Stimulated activated CD8-positive, alpha-beta memory T cell treated with anti-CD3 and anti-CD28 coated beads, Interleukin-7, amount 100 ng/mL, for 48 hours (primary cell): ENCODE data around the gene XPOT.
"Not testable (repeated sequence)": the region's sequence is repeated elsewhere in the genome, so short reads cannot be mapped to it uniquely, and the experiment has no call there.

Experiments
- DNase-seq, 2 donors: peaks; one replicate each; pipeline ENCODE4 v3.0.0-alpha.2; 2020; ENCODE audit warnings: low read depth in 1 of 2; ENCODE audit errors: extremely low read depth in 1 of 2

Gene XPOT, protein sequence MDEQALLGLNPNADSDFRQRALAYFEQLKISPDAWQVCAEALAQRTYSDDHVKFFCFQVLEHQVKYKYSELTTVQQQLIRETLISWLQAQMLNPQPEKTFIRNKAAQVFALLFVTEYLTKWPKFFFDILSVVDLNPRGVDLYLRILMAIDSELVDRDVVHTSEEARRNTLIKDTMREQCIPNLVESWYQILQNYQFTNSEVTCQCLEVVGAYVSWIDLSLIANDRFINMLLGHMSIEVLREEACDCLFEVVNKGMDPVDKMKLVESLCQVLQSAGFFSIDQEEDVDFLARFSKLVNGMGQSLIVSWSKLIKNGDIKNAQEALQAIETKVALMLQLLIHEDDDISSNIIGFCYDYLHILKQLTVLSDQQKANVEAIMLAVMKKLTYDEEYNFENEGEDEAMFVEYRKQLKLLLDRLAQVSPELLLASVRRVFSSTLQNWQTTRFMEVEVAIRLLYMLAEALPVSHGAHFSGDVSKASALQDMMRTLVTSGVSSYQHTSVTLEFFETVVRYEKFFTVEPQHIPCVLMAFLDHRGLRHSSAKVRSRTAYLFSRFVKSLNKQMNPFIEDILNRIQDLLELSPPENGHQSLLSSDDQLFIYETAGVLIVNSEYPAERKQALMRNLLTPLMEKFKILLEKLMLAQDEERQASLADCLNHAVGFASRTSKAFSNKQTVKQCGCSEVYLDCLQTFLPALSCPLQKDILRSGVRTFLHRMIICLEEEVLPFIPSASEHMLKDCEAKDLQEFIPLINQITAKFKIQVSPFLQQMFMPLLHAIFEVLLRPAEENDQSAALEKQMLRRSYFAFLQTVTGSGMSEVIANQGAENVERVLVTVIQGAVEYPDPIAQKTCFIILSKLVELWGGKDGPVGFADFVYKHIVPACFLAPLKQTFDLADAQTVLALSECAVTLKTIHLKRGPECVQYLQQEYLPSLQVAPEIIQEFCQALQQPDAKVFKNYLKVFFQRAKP

GRCh38 chr12:64403707-64404469, at the start of gene XPOT:
Gene XPOT, plus strand, starts transcription at chr12:64404392. Its CDS starts 5,644 bp downstream, at chr12:64410036.
- peak; percentile 90 to 94 for DNase-seq

DNA sequence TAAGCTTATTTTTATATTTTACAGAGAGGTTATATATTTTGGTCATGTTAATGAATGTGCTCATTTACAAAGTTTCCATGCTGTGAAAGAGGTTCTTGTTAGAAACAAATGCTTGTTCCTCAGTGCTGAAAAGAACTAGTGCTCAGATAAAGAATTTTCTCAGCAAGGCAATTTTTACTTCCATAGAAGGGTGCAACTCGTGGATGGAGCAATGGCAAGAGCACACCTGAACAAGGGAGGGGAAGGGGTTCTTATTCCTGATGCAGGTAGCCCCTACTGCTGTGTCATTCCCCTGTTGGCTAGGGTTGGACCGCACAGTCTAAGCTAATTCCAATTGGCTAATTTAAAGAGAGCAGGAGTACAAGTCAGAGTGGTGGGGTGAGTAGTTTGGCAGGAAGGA, 48.0 kb upstream of the XPOT start:
- not testable (repeated sequence) for DNase-seq

DNA sequence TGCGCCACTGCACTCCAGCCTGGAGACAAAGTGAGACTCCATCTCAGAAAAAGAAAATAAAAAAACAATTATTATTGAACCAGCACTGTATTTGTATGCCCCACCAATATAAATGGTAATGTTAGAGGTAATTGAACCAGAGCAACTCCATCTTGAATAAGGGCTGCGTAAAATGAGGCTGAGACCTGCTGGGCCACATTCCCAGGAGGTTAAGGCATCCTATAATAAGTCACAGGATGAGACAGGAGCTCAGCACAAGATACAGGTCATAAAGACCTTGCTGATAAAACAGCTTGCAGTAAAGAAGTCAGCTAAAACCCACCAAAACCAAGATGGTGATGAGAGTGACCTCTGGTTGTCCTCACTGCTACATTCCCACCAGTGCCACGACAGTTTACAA, 43.0 kb upstream of the XPOT start:
- DNase-seq, result not testable (repeated sequence)

DNA sequence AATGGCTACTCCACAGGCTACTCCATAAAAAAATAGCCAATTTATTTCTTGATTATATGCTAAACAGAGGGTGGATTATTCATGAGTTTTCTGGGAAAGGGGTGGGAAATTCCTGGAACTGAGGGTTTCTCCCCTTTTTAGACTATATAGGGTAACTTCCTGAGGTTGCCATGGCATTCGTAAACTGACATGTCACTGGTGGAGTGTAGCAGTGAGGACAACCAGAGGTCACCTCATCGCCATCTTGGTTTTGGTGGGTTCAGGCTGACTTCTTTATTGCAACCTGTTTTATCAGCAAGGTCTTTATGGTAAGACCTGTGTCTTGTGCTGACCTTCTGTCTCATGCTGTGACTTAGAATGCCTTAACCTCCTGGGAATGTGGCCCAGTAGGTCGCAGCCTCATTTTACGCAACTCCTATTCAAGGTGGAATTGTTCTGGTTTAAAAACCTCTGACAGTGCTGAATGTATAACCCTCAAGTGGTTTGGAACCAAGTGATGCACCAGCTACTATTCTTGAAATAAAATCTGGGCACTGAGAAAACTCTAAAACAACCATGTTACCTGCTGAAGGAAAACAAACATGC, 41.4 kb upstream of the XPOT start:
- DNase-seq, result no peak

DNA sequence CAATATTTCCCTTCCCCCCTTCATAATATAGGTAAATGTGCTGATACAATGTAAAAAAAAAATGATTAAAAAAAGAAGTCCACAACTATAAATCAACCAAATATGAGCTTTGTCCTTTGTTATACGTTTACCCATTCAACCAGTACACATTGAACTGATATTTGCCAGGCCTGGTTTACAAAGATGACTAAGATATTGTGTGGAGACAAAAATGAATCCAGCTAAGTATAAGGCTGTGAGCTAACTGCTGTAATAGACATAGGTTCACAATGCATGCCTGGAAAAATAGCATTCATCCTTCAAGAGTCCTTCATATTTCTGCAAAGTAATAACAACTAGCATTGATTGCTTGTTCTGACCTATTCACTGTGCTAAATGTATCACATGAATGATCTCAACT, 20.5 kb upstream of the XPOT start:
- DNase-seq, result no peak

DNA sequence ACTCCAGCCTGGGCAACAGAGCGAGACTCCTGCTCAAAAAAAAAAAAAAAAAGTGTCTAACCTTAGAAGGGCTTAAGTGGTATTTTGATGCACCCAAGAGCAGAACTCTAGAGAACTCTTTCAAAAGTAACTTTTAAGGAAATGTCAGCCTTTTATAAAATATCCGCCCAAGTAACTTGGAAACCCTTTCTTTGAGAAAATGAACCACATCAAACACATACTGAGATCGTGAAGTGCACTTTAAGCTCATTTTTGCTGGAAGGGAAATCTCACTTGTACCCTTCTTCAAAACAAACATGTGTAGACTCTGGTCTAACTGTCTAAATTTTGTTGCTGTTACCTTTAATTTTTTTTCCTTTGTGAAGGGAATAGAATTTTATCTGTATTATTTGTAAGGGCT, 19.2 kb upstream of the XPOT start:
- no peak for DNase-seq

- DNase-seq, result peak in 1 of 2 donors; percentile 36
Measured at GRCh38 chr12:64385468-64385867, 18.7 kb upstream of the XPOT start.

- DNase-seq, result no peak
Measured at GRCh38 chr12:64387197-64387816, 16.9 kb upstream of the XPOT start.

GRCh38 chr12:64389154-64389553, 15.0 kb upstream of the XPOT start:
- DNase-seq, result no peak

DNA sequence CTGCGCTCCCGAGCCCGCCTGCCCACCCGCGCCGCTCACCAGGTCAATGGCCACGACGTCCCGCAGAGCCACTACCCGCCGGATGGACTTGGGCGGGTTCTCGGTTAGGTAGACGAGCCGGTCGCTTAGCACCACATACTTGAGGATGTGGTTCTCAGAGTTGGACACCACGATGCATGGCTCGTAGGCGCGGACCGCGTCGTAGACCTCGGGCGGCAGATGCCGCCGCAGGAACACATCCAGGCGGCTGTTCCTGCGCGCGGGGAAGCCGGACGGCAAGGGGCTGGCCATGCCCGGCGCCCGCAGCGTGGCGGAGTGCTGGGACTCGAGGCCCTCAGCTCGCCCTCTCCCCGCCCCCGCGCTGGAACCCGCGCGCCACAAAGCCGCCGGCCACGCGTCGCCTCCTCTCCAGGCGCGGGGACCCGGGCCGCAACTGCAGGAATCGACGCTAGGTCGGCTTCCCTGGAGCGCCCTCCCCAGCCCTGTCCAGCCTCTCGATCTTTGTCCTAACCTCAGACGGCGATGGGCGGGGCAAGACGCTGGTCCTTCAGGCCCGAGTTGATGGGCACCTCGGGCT, 13.8 kb upstream of the XPOT start, which contains the start of gene C12orf56:
C12orf56 (minus strand) TSS at position 484 of the 577 bp plus-strand sequence; CDS start at position 291, 193 bp downstream.
- DNase-seq, result no peak

GRCh38 chr12:64392221-64392620, 12.0 kb upstream of the XPOT start:
- no peak for DNase-seq

DNA sequence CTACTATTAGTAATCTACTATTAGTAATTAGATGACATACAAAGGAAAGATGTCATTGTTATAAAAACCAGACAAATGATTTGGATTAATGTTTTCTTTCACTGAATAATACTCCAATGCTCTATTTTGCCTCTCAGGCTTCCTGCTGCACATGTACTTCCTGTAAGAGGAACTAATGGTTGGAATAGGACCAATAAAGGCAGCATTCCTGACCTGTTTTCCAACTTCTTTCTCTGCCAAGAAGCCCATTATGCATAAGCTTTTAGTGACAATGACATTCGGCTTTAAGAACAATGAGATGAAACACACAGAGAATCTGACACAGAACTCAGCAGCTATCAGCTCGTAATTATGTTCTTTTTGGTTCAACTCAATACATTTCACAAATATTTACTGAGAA, 8.5 kb upstream of the XPOT start:
- no peak for DNase-seq

- DNase-seq, result no peak
Measured at GRCh38 chr12:64400041-64400440, 4.2 kb upstream of the XPOT start.

- DNase-seq, result no peak
Measured at GRCh38 chr12:64402181-64402580, 2.0 kb upstream of the XPOT start.

DNA sequence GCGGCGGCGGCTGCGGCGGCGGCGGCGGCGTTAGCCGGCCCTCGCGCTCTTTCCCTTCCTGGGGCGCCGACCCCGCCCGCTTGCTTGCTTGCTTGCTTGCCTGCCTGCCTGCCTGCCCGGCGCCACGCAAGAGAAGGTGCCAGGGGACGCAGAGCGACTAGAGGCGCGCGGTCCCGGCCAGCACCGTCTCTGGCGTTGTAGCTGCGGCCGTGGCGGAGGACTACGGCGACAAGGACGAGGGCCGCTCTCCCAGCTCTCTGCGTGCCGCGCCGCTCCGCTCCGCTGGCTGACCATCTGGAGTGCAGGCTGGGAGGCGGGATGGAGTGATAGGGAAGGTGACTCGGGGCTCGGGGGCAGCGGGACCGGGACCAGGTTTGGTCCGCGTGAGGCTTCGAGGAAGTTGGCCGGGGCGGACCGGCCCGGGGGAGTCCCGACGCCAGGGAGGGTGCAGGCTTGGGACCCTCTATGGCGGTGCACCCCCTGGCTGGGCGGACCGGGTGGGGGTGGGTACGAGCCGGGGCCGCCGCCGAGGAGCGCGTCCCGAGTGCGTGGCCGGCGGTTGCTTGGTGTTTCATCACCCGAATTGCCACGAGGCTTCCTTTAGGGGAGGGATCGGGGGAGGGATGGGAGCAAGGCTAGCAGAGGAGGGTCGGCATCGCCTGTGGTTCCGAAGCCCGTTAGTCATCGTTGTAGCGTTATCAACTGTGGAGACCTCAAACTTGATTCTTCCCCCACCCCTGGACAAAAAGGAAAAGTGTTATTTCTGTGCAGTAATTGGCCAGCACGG, 471 bp downstream of the XPOT start:
- peak; percentile 59 to 65 for DNase-seq

DNA sequence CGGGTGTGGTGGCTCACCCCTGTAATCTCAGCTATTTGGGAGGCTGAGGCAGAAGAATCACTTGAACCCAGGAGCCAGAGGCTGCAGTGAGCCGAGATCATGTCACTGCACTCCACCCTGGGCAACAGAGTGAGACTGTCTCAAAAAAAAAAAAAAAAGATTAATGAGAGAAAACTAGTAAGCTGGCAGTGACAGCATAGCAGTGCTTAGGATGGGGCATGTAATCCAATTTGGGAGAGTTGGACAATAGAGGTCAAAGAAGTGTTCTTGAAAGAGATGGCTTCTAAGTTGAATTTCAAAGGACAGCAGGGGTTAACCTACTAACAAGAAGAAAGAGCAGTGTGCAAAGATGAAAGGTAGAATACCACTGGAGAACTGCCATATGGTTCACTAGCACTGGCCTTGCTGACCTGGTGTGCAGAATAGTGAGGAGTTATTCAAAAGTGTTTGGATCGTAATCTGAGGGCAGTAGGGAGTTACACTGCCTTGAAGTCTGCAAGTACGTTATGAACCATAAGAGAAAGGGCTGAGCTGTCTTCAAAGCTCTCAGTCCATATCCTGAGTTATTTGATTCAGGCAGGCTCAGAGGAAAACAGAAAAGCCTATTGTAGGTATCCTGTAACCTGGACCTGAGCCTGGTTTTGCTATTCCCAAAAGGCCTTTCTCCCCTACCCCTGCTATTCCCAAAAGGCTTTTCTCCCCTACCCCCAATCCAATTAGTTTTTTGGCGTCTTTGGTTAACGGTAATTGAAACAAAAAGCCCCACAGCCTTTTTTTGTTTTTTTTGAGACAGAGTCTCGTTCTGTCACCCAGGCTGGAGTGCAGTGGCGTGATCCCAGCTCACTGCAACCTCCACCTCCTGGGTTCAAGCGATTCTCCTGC, 3.4 kb downstream of the XPOT start:
- DNase-seq, result no peak

DNA sequence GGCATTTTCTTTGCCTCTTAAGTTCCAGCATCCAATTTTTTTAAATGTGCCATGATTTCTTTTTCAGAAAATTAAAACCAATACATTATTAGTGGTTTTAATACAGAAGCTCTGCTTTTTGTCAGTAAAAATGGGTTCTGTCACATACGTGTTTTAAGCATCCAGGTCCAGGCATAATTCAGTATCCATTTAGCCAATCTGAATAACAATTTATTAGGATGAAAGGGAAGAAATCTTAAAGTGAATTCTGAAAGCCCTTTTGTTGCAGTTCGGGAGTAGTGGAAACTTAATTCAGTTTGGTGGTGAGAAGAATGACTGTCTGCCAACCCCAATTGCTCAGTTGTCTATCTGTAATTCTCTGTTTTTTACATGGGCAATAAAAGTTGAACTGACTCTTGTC, 7.2 kb downstream of the XPOT start:
- DNase-seq, result no peak

GRCh38 chr12:64412459-64412858, 8.3 kb downstream of the XPOT start:
- no peak for DNase-seq
